Uterus (tissue), 4 donors: ENCODE results near the gene DRC7. TPM values are rescaled to one million over a fixed set of nuclear protein-coding genes. Genes with fewer than 3 reads are reported as not detected.
A peak's percentile ranks its signal among the peaks of the same experiment; 100 is the strongest.

Experiments used
- DNase-seq, 2 donors: peaks; one replicate each; pipeline ENCODE4 v3.0.0-alpha.2; 2019 to 2020
- H3K27ac ChIP-seq, 2 donors: fragments of 200-600 bp; sonication (generic); 1 replicate in 1 of 2; 2 replicates in 1 of 2; pipeline ENCODE4 v1.5.1; 2016 to 2018
- H3K27me3 ChIP-seq, 2 donors: fragments of 200-600 bp; sonication (generic); one replicate each; pipeline ENCODE4 v1.5.1; 2018 to 2019; ENCODE audit warnings: control low read depth in 1 of 2
- H3K36me3 ChIP-seq, 2 donors: fragments of 200-600 bp; sonication (generic); one replicate each; pipeline ENCODE4 v1.5.1; 2019; ENCODE audit warnings: control low read depth in 1 of 2
- H3K4me1 ChIP-seq, 2 donors: fragments of 200-600 bp; sonication (generic); one replicate each; pipeline ENCODE4 v1.5.1; 2018 to 2019; ENCODE audit warnings: control low read depth in 1 of 2
- H3K4me3 ChIP-seq, 2 donors: fragments of 200-600 bp; sonication (generic); 1 replicate in 1 of 2; 2 replicates in 1 of 2; pipeline ENCODE4 v1.5.1; 2018 to 2019; ENCODE audit warnings: mild to moderate bottlenecking in 1 of 2
- H3K9me3 ChIP-seq, 2 donors: fragments of 200-600 bp; sonication (generic); one replicate each; pipeline ENCODE4 v1.5.1; 2019; ENCODE audit warnings: control low read depth in 1 of 2
- CTCF ChIP-seq, 4 experiments: fragments of 200-600 bp in 2 of 4; fragments of 450-650 bp in 2 of 4; sonication (generic) in 2 of 4; IDR thresholded peaks; one replicate each; pipeline ENCODE4 v1.5.1; 2016 to 2019; ENCODE audit warnings: antibody characterized with exemption in 4 of 4, mild to moderate bottlenecking in 2 of 4, moderate library complexity in 1 of 4
- POLR2A ChIP-seq, 2 donors: fragments of 450-650 bp; IDR thresholded peaks; one replicate each; pipeline ENCODE4 v1.6.1; 2016; ENCODE audit warnings: antibody characterized with exemption in 2 of 2, mild to moderate bottlenecking in 1 of 2, moderate library complexity in 1 of 2
- intact Hi-C: fragments of 100-400 bp; cut with DNase I; formaldehyde crosslinking; loops from one replicate; pipeline ENCODE4 v1.15.1; 2023; ENCODE audit warnings: low total_unique reads
- total RNA-seq, 4 donors: library from RNA; depleted of rRNA in 3 of 4; stranded (reverse); fragments of >200 nt in 3 of 4; gene quantifications; one replicate each; pipeline versions ENCODE4 v1.1.0 to v1.2.4, GENCODE V29; 2014 to 2023
- donor health status: DM: yes; HTN: yes; CAD: no.

The DRC7 gene
- total RNA-seq, 4 donors from 2014 or later, result 0.18 to 5.4 TPM; not detected in 2

DNA sequence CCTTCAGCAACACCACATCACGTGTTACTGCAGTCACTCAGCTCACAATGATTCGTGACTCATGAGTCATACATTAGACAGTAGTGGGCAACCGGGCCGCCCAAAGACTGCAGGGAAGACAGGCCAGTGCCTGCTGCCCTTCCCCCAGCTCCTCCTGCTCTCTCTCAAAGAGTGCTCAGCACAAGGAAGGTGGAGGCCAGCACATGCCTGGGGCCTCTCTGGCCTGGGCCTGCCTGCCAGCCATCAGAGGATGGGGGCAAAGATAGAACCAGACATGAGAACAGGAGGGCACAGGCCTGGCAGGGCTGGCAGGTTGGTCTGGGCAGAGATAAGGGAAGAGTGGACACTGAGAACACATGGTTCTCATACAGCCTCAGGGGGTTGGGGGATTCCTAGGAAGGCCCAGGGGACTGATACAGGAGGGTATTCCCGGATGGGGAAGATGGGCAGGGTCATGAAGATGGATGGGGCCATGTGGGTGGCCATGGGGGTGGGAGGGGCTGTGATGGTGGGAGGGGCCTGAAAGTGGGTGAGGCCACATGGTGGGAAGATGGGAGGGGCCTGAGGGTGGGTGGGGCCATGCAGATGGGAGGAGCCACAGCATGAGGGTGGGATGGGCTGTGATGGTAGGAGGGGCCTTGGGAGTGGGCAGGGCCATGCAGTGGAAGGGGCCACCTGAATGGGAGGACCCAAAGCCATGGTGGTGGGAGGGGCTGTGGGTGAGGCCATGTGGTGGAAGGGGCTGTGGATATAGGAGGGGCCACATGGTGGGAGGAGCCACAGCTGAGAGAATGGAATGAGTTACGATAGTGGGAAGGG, 69.9 kb downstream of the DRC7 start:
- H3K4me1 ChIP-seq, result no peaks in the 10 kb centered on the region
- peak overlapping the region in 1 of 2 donors; percentile 31 for H3K27ac ChIP-seq
- TF ChIP-seq CTCF (IDR thresholded peaks at IDR 0.05), result no peak
- no peak for TF ChIP-seq POLR2A (IDR thresholded peaks at IDR 0.05)
- intact Hi-C loops, result no loop called here
- H3K36me3 ChIP-seq, result no peaks in the 10 kb centered on the region
- H3K4me3 ChIP-seq, result no peak overlapping the region
- DNase-seq, result no peak
- H3K9me3 ChIP-seq, result no peaks in the 10 kb centered on the region
- no peaks in the 10 kb centered on the region for H3K27me3 ChIP-seq

DNA sequence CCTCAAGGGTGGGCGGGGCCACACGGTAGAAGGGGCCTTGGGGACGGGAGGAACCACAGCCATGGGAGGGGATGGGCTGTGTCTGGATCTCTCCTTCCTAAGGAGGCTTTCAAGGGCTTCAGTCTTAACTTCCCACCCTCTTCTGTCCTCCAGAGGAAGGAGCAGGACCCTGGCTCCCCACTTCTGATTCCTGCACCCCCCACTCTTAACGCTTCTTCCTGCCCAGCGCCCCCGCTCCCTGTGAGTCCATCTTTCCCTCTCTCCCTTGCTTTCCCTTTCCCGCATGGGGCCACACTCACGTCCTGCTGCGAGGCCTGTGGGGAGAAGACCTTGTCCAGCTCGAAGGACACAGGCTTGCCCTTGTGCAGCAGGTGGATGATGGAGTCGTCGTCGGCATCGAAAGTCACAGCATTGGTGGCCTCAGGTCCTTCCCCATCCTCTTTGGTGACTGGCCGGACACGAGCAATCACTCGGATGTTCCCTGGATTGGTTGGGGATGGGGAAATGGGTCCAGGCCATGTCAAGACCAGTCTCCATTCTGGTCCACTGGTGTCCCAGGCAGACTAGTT, 70.6 kb downstream of the DRC7 start:
- no peaks in the 10 kb centered on the region for H3K9me3 ChIP-seq
- H3K27me3 ChIP-seq, result no peaks in the 10 kb centered on the region
- no peaks in the 10 kb centered on the region for H3K4me1 ChIP-seq
- no peak for TF ChIP-seq CTCF (IDR thresholded peaks at IDR 0.05)
- TF ChIP-seq POLR2A (IDR thresholded peaks at IDR 0.05), result no peak
- H3K27ac ChIP-seq, result no peak overlapping the region
- H3K36me3 ChIP-seq, result no peaks in the 10 kb centered on the region
- DNase-seq, result no peak
- no peak overlapping the region for H3K4me3 ChIP-seq
- intact Hi-C loops, result no loop called here

DNA sequence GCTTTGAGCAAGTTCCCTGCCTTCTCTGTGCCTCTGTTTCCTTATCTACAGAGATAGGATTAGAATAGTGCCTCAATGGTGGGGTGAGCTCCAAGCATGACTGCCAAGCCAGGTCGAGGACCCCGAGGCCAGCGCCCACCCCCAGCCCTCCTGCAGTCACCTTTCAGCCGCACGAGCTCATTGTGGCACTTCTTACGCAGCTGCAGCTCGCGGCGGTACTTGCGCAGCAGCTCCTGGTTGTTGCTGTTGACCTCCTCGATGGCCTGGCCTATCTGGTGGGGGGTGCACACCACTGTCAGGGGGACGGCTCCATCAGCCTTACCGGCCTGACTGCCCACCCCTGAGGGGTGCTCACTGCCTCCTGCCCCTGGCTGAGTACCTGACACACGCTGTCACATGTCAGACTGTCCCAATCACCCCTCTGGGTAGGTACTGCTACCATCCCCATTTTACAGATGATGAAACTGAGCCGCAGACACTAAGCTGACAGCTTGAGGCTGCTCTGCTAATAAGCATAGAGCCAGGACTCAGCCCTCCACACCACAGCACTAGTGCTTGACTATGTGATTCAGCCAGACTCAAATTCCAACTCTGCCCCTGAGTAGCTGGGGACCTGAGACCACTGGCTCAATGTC, 72.2 kb downstream of the DRC7 start:
- TF ChIP-seq POLR2A (IDR thresholded peaks at IDR 0.05) (no peak), CTCF (IDR thresholded peaks at IDR 0.05) (no peak)
- no peaks in the 10 kb centered on the region for H3K27me3 ChIP-seq
- no peaks in the 10 kb centered on the region for H3K4me1 ChIP-seq
- H3K4me3 ChIP-seq, result no peak overlapping the region
- H3K9me3 ChIP-seq, result no peaks in the 10 kb centered on the region
- no peaks in the 10 kb centered on the region for H3K36me3 ChIP-seq
- DNase-seq, result no peak
- H3K27ac ChIP-seq, result no peak overlapping the region
- intact Hi-C loops, result no loop called here

DNA sequence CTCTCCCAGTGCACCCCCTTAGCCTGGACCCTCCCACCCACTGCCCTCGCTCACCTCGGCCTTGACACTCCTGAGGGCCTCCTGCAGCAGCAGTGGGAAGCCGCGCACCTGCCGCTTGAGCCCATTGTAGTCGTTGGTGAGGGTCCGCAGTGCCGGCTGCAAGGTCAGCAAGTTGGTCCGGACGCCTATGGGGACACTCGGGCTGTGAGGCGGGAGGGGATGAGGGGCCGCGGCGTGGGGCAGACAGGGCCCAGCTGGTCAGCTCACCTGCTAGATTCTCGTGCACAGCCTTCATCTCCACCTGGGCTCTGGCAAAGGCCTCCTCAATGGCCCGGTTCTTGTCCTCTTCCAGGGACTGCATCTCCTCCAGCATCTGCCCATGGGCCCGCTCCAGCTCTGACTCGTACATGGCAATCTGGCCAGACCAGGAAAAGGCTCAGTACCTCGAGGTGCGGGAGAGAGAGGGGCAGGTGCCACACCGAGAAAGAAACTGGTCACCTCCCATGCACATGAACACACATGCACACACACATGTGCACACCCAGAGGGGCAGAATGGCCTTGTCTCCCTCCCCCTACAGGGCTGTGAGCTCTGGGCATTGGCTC, 75.0 kb downstream of the DRC7 start:
- H3K27me3 ChIP-seq, result no peaks in the 10 kb centered on the region
- H3K27ac ChIP-seq, result no peak overlapping the region
- DNase-seq, result no peak
- no peaks in the 10 kb centered on the region for H3K4me1 ChIP-seq
- intact Hi-C loops, result no loop called here
- no peak for TF ChIP-seq CTCF (IDR thresholded peaks at IDR 0.05)
- TF ChIP-seq POLR2A (IDR thresholded peaks at IDR 0.05), result no peak
- H3K36me3 ChIP-seq, result no peaks in the 10 kb centered on the region
- no peaks in the 10 kb centered on the region for H3K9me3 ChIP-seq
- no peak overlapping the region for H3K4me3 ChIP-seq

GRCh38 chr16:57770361-57770760, 75.8 kb downstream of the DRC7 start:
- Histone ChIP-seq H3K36me3 (no peaks in the 10 kb centered on the region), H3K4me3 (no peak overlapping the region), H3K27ac (no peak overlapping the region), H3K9me3 (no peaks in the 10 kb centered on the region), H3K27me3 (no peaks in the 10 kb centered on the region), H3K4me1 (no peaks in the 10 kb centered on the region)
- DNase-seq, result no peak
- intact Hi-C loops, result no loop called here
- TF ChIP-seq POLR2A (IDR thresholded peaks at IDR 0.05) (no peak), CTCF (IDR thresholded peaks at IDR 0.05) (no peak)
